NCI-H748 (cell line): ENCODE measurements around the gene MTMR8.
A peak's percentile ranks its signal among the peaks of the same experiment; 100 is the strongest.

Source experiments
- DNase-seq: peaks from one replicate; lab custom pipeline; 2025; ENCODE audit not compliant: unreplicated experiment; lab: John Stamatoyannopoulos, UW

The MTMR8 gene

DNA sequence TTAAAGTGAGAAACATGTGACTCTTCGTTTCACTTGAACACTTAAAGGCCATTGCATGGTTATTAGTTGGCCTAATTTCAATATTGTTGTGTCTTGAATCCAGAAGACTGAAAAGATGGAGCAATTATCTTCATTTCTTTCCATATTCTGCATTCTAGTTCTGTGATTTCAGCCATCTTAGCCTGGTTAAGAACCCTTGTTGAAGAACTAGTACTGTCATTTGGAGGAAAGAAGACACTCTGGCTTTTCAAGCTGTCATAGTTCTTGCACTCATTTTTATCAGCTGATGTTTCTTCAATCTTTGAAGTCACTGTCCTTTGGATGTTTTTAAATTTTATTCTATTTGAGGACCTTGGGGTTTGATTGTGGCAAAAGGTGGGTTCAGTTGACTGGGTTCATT lies 81.6 kb downstream of the MTMR8 start:
- no peak for DNase-seq

DNA sequence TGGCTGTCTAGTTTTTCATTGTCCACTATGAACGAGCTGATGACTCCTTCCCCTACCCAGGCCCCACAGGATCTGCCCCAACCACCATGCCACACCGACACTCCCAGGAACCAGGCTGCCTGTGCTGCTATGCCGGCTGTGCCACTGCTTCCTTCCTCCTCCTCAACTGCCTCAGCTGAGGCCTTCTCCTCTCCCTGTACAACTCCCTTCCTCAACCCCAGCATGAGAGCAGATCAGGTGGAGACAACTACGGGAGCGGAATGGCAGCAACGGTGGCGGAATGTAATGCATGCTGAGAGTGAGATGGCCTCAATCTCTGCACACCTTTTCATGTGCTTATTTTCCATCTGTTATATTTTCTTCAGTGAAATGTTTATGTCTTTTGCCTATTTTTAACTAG lies 88.5 kb downstream of the MTMR8 start:
- no peak for DNase-seq

DNA sequence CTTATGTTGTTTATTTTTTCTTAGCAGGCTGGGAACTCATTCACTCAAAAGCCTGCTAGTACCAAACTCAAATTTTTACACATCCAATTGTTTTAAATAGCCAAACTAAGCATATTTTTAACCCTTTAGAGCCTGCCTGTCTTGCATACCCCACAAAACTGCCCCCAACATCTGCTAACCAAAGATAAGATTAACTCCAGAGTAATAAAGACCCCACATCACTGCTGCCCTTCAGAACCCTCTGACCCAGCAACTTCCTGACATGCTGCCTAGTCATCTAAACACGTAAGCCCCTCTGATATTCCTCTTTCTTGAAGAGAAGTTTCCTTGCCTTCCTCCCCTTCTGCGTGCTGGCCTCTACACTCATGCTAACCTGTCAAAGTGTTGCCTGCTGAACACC lies 104.1 kb downstream of the MTMR8 start:
- no peak for DNase-seq

DNA sequence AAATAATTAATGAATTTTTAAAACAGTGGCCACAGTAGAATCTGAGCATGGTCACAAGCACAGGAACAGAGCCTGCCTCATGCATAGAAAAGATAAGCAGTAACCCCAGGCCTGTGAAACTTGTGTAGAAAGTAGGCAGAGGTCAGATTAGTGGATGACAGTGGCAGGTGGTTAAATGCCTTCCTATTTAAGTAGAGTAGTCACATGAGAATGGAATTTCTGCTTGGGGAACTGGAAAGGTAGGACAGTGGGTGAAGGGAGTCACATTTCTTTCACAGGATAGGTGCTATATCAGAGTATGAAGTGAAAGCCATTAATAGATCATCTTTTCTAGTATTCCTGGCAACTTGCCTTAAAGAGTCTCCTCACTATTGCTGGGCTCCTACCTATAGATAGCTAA lies 130.0 kb downstream of the MTMR8 start:
- DNase-seq, result no peak

DNA sequence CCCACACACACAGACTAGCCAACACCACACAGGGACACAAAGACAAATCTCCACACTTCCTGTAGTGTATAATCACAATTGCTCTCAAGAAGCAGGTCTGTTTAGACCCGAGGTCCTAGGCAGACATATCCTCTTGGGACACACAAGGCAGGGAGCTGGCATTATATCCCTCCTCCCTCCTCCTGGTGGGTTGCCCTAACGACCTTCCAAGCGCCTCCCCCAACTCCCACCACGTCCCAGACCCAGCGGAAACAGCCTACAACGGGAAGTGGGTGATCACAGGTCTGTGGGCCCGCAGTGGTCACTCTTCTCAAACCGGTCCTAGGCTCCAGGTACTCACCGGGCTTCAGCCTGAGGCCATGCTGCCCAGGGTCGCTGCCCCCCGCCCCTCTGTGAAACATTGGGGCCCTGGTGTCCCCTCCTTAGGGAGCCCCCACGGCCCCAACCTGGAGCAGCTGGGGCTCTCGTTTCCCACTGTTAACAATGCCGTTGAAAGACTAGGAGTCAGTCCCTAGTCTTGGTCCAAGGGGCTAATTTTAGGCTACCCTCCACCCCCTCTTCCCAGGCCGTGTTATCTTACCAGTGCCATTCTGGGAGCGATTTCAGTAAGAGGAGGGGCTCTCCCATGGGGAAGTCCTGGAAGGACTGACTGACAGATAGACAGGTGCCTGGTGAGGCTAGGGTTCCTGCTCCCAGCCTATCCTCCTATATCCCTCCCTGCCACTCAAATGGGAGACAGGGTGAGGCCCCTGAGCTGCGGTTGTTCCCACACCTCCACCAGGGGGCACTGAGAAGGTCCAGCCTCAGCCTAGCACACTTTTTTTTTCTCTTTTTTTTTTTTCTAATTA lies 164.9 kb downstream of the MTMR8 start, which contains the start of gene ASB12:
TSS of gene ASB12 (minus strand) at position 485 of the 848 bp plus-strand sequence. CDS start 4,957 bp downstream, outside the sequence.
- DNase-seq, result no peak

DNA sequence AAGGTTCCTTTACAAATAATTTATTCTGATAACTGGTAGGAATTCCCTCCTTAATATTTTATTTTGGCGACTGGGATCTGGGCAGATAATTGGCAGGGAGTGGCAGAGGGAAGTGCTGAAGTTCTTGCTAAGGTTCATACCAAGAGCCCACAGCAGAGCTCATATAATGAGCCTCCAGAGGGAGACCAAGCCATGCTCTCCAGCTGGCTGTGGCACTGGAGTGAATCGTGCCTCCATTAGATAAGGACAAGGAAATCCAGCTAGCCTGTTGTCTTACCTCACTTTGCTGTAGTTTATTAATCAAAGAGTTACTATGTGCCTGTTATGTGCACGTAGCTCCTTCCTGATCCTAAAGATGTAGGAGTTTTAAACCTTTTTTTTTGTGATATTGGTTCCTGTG lies 166.1 kb downstream of the MTMR8 start:
- DNase-seq, result peak; percentile 3
